ENCODE data around the gene ROR2. TPM values are rescaled to one million over a fixed set of nuclear protein-coding genes. Genes with fewer than 3 reads are reported as not detected.

ROR2 gene
- total RNA-seq, 3 donors from 2014 or later (not counting 1 experiment from before 2014, with no cell fraction given): 1.7 TPM; not detected in 2

DNA sequence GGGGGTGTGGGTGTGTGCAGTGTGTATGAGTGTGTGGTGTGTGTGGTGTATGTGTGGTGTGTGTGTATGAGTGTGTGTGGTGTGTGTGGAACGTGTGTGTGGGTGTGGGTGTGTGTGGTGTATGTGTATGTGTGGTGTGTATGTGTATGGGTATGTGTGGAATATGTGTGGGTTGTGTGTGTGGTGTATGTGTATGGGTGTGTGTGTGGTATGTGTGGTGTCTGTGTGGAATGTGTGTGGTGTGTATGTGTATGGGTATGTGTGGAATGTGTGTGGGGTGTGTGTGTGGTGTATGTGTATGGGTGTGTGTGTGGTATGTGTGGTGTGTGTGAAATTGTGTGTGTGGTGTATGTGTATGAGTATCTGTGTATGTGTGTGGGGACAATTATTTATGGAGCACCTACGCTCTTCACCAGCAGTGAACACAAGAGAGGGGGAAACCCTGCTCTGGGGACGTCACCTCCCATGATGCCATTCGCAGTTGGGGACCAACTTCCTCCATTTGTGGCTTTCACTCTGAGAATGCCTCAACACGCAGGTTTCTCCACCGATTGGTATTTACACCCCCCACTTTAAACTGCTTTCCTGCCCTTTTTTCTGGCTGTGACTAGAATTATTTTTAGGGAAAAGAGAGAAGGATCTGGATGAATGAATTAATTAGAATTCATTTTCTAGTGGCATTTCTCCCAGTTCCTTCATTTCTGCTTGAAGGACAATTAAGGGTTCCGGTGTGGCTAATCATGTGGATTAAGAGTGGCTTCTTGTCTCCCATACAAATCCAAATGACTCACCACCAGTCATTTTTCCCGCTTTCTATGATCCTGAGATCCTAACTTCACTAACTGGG is 238.1 kb downstream of the ROR2 start:
- TF ChIP-seq, protein P1, sequence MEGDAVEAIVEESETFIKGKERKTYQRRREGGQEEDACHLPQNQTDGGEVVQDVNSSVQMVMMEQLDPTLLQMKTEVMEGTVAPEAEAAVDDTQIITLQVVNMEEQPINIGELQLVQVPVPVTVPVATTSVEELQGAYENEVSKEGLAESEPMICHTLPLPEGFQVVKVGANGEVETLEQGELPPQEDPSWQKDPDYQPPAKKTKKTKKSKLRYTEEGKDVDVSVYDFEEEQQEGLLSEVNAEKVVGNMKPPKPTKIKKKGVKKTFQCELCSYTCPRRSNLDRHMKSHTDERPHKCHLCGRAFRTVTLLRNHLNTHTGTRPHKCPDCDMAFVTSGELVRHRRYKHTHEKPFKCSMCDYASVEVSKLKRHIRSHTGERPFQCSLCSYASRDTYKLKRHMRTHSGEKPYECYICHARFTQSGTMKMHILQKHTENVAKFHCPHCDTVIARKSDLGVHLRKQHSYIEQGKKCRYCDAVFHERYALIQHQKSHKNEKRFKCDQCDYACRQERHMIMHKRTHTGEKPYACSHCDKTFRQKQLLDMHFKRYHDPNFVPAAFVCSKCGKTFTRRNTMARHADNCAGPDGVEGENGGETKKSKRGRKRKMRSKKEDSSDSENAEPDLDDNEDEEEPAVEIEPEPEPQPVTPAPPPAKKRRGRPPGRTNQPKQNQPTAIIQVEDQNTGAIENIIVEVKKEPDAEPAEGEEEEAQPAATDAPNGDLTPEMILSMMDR (IDR thresholded peaks at IDR 0.05): no peak
- Histone ChIP-seq H3K4me1 (ENCODE audit: control insufficient read depth, insufficient read depth, low read length) (peaks cover 29% of the 10 kb centered on the region), H3K36me3 (ENCODE audit: control insufficient read depth, insufficient read depth, low read length) (no peaks in the 10 kb centered on the region), H3K27me3 (ENCODE audit: control insufficient read depth, insufficient read depth, low read length) (peaks cover 2% of the 10 kb centered on the region), H3K4me3 (ENCODE audit: low read length) (no peak overlapping the region), H3K27ac (ENCODE audit: low read length) (peak overlapping the region; percentile 59), H3K9me3 (ENCODE audit: control insufficient read depth, insufficient read depth, low read length) (peaks cover under 1% of the 10 kb centered on the region)
- no peaks in the 10 kb centered on the region for H3K9me3 Mint-ChIP-seq
- no peaks in the 10 kb centered on the region for H3K36me3 Mint-ChIP-seq
- peak; percentile 89 to 95 (median 94) for ATAC-seq
- intact Hi-C loops (cut with micrococcal nuclease): loop anchor here (5.0 kb wide), 1 partner anchor 560 kb away; no protein-coding TSS in a partner anchor
- H3K4me3 Mint-ChIP-seq: no peak overlapping the region
- peaks cover 0 to 6% of the 10 kb centered on the region in 2 donors for H3K4me1 Mint-ChIP-seq
- H3K27ac Mint-ChIP-seq: no peak overlapping the region
- WGBS (ENCODE audit: insufficient coverage): 22% methylated on average over 6 of the region's 8 CpGs
- peaks cover 4 to 9% of the 10 kb centered on the region in 2 donors for H3K27me3 Mint-ChIP-seq (ENCODE audit: low read depth in 2 of 2)
- peak; percentile 64 to 79 for DNase-seq

DNA sequence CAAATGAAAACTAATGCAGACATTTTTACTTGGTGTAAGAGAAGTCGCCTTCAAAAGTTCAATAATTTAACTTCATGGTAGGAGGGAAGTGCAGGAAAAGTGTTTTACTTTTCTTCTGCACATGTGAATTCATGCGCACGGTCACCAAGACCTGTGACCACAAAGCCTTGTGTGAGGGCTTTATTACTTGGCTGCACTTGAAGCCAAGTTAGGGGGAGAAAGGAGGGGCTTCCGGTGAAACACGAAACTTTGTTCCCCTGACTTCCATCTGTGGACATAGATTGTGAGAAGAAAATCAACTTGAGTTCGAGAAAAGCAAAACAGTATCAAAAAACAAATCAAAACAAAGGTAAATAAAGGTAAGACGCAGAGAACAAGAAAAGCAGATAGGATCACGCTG is 239.9 kb downstream of the ROR2 start:
- 38% methylated on average over 8 of the region's 8 CpGs for WGBS (ENCODE audit: insufficient coverage)
- ATAC-seq (no peak), DNase-seq (no peak)
- H3K36me3 Mint-ChIP-seq: peaks cover 7% of the 10 kb centered on the region
- H3K27me3 ChIP-seq (ENCODE audit: control insufficient read depth, insufficient read depth, low read length): no peaks in the 10 kb centered on the region
- no peaks in the 10 kb centered on the region for H3K36me3 ChIP-seq (ENCODE audit: control insufficient read depth, insufficient read depth, low read length)
- peaks cover 5% of the 10 kb centered on the region in 2 donors for H3K9me3 Mint-ChIP-seq
- H3K27ac Mint-ChIP-seq: no peak overlapping the region
- peaks cover 29% of the 10 kb centered on the region for H3K4me1 ChIP-seq (ENCODE audit: control insufficient read depth, insufficient read depth, low read length)
- H3K4me3 Mint-ChIP-seq: no peak overlapping the region
- H3K27ac ChIP-seq (ENCODE audit: low read length): peak overlapping the region; percentile 24
- intact Hi-C loops (cut with micrococcal nuclease): loop anchor here (5.0 kb wide), 1 partner anchor 558 kb away; no protein-coding TSS in a partner anchor
- TF ChIP-seq, protein P1 (IDR thresholded peaks at IDR 0.05): no peak
- H3K4me1 Mint-ChIP-seq: peaks cover 0 to 6% of the 10 kb centered on the region in 2 donors
- peaks cover 14% of the 10 kb centered on the region for H3K9me3 ChIP-seq (ENCODE audit: control insufficient read depth, insufficient read depth, low read length)
- peak overlapping the region; percentile 6 for H3K4me3 ChIP-seq (ENCODE audit: low read length)
- peaks cover 0 to 3% of the 10 kb centered on the region in 2 donors for H3K27me3 Mint-ChIP-seq (ENCODE audit: low read depth in 2 of 2)

DNA sequence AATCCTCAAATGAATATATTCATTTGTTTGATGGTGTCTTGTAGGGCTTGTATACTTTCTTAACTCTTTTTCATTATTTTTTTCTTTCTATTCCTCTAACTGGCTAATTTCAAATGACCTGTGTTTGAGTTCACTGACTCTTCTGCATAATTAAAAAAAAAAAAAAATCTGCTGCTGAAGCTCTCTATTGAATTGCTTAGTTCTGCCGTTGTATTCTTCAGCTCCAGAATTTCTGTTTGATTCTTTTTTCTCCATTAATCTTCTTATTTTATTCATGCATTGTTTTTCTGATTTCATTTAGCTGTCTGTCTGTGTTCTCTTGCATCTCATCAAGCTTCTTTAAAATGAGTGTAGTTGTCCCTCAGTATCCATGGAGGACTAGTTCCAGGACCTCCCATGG is 244.6 kb downstream of the ROR2 start:
- Mint-ChIP-seq H3K36me3 (peaks cover 12% of the 10 kb centered on the region), H3K4me1 (no peaks in the 10 kb centered on the region), H3K27ac (no peak overlapping the region), H3K9me3 (peaks cover 5% of the 10 kb centered on the region in 2 donors), H3K4me3 (no peak overlapping the region), H3K27me3 (ENCODE audit: low read depth in 2 of 2) (peaks cover 5% of the 10 kb centered on the region in 2 donors)
- peaks cover 5% of the 10 kb centered on the region for H3K4me1 ChIP-seq (ENCODE audit: control insufficient read depth, insufficient read depth, low read length)
- ATAC-seq: no peak
- H3K36me3 ChIP-seq (ENCODE audit: control insufficient read depth, insufficient read depth, low read length): no peaks in the 10 kb centered on the region
- H3K9me3 ChIP-seq (ENCODE audit: control insufficient read depth, insufficient read depth, low read length): peaks cover 18% of the 10 kb centered on the region
- no CpG with 5 or more reads among the region's 1 CpG for WGBS (ENCODE audit: insufficient coverage)
- TF ChIP-seq, protein P1 (IDR thresholded peaks at IDR 0.05): no peak
- intact Hi-C loops (cut with micrococcal nuclease): no loop called here
- no peak overlapping the region for H3K4me3 ChIP-seq (ENCODE audit: low read length)
- H3K27me3 ChIP-seq (ENCODE audit: control insufficient read depth, insufficient read depth, low read length): no peaks in the 10 kb centered on the region
- no peak for DNase-seq
- H3K27ac ChIP-seq (ENCODE audit: low read length): no peak overlapping the region

All from natural killer cell (primary cell).